OCI-LY1 (cell line): ENCODE data around the gene PDK3.

Experiments used
- EZH2 ChIP-seq: fragments of 200-600 bp; sonication (generic), shearing (Covaris generic); IDR thresholded peaks from 2 replicates; pipeline ENCODE4 v1.8.0; 2017; ENCODE audit warnings: borderline replicate concordance, mixed run types, mild to moderate bottlenecking, antibody characterized with exemption, low read length, moderate library complexity, mixed read lengths
- TF ChIP-seq, protein P1 (sequence below): fragments of 200-600 bp; sonication (generic), shearing (Covaris generic); IDR thresholded peaks from 2 replicates; pipeline ENCODE4 v1.5.1; 2017; ENCODE audit warnings: mild to moderate bottlenecking, antibody characterized with exemption, low read length, moderate library complexity, mixed read lengths

DNA sequence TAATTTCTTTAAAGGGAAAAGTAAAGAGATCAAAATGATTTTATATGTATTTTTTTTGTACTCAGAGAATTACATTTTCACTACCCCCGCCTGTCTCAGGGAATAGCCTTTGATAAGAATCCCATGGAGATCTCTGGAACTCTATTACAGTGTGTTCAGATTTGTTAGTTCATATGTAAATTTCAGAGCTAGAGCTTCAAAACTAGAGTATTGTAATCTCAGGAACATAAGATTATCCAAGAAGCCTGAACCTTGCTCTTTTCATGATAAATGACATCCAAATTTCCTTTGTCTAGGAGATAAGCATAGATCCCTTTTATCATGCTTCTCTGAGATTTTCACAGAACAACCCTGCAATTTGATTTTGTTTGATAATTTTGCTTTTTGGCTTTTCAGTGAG is 82.9 kb downstream of the PDK3 start:
- TF ChIP-seq EZH2: no peak
- TF ChIP-seq, protein P1, sequence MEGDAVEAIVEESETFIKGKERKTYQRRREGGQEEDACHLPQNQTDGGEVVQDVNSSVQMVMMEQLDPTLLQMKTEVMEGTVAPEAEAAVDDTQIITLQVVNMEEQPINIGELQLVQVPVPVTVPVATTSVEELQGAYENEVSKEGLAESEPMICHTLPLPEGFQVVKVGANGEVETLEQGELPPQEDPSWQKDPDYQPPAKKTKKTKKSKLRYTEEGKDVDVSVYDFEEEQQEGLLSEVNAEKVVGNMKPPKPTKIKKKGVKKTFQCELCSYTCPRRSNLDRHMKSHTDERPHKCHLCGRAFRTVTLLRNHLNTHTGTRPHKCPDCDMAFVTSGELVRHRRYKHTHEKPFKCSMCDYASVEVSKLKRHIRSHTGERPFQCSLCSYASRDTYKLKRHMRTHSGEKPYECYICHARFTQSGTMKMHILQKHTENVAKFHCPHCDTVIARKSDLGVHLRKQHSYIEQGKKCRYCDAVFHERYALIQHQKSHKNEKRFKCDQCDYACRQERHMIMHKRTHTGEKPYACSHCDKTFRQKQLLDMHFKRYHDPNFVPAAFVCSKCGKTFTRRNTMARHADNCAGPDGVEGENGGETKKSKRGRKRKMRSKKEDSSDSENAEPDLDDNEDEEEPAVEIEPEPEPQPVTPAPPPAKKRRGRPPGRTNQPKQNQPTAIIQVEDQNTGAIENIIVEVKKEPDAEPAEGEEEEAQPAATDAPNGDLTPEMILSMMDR: no peak
